SK-N-MC (cell line): ENCODE data around the gene ACAD11.

Experiments used
- EZH2 ChIP-seq: fragments of 200-600 bp; sonication (generic); IDR thresholded peaks from one replicate; pipeline ENCODE4 v1.6.1; 2017; ENCODE audit warnings: antibody characterized with exemption
- POLR2AphosphoS5 ChIP-seq: IDR thresholded peaks from 2 replicates; pipeline ENCODE4 v1.6.1; 2012; ENCODE audit warnings: mild to moderate bottlenecking, low read depth, low read length, borderline replicate concordance

DNA sequence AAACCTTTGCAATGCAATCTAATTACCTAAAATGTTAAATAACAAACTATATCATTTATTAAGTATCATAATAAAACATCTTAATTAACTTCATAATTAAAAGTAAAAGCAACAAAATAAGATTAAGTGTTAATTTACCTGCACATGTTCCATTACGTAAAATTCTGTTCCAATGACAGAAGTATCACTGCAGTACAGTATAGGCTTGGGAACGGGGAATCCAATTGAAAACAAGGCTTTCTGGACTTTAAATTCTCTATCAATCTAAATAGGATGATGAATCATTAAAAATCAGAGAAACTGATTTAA lies 17.1 kb downstream of the ACAD11 start:
- TF ChIP-seq POLR2AphosphoS5 (no peak), EZH2 (no peak)
